GM12864 (cell line): ENCODE measurements around the gene DOCK2.

Source experiments
- DNase-seq: peaks from one replicate; pipeline ENCODE4 v3.0.0-alpha.2; 2011; ENCODE audit warnings: low read depth
- H3K4me3 ChIP-seq: 2 replicates; pipeline ENCODE4 v1.5.1; 2011; ENCODE audit warnings: mild to moderate bottlenecking, low read depth, low read length, control low read depth
- TF ChIP-seq, protein P1 (sequence below): IDR thresholded peaks from 2 replicates; pipeline ENCODE4 v1.5.1; 2011; ENCODE audit warnings: low read depth, mild to moderate bottlenecking, moderate library complexity, low read length, control low read depth, inconsistent platforms; ENCODE audit errors: missing control alignments

The DOCK2 gene

DNA sequence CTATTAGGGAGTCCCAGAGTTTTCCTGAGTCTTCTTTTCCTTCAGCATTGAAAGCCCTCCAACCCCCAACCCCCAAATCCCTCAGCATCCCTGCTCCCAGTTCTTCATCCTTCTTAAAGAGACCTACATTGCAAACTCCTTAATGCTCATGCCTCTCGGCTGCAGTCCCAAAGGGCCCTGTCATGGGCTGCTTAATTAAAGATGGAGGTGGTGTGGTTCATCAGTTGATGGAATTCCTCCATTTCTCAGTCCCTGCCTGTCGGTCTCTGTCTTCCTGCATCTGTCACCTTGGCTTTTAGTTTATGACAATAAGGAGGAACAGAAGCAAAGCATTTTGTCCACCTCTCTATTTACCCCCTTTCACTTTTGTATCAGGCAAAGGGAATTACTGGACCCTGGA lies 470.6 kb downstream of the DOCK2 start:
- H3K4me3 ChIP-seq = no peak overlapping the region
- DNase-seq = no peak
- TF ChIP-seq, protein P1, sequence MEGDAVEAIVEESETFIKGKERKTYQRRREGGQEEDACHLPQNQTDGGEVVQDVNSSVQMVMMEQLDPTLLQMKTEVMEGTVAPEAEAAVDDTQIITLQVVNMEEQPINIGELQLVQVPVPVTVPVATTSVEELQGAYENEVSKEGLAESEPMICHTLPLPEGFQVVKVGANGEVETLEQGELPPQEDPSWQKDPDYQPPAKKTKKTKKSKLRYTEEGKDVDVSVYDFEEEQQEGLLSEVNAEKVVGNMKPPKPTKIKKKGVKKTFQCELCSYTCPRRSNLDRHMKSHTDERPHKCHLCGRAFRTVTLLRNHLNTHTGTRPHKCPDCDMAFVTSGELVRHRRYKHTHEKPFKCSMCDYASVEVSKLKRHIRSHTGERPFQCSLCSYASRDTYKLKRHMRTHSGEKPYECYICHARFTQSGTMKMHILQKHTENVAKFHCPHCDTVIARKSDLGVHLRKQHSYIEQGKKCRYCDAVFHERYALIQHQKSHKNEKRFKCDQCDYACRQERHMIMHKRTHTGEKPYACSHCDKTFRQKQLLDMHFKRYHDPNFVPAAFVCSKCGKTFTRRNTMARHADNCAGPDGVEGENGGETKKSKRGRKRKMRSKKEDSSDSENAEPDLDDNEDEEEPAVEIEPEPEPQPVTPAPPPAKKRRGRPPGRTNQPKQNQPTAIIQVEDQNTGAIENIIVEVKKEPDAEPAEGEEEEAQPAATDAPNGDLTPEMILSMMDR = no peak

DNA sequence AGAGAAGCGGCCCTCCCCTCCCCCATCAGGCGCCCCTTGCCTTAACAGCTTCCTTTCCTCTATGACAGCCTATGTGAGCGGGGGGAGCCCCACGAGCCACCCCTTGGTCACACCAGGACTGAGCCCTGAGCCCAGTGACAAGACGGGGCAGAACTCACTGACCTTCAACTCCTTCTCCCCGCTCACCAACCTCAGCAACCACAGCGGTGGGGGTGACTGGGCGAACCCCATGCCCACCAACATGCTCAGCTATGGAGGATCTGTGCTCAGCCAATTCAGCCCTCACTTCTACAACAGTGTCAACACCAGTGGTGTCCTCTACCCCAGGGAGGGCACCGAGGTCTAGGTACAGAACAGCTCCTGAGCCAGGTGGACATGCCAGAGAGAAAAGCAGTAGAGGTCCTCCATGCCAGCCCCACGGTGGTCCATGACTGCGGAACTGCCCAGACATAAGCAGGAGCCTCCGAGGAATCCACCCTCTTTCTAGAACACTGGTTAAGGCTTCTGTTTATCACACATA lies 471.3 kb downstream of the DOCK2 start:
- DNase-seq = no peak
- H3K4me3 ChIP-seq = no peak overlapping the region
- TF ChIP-seq, protein P1 = no peak

DNA sequence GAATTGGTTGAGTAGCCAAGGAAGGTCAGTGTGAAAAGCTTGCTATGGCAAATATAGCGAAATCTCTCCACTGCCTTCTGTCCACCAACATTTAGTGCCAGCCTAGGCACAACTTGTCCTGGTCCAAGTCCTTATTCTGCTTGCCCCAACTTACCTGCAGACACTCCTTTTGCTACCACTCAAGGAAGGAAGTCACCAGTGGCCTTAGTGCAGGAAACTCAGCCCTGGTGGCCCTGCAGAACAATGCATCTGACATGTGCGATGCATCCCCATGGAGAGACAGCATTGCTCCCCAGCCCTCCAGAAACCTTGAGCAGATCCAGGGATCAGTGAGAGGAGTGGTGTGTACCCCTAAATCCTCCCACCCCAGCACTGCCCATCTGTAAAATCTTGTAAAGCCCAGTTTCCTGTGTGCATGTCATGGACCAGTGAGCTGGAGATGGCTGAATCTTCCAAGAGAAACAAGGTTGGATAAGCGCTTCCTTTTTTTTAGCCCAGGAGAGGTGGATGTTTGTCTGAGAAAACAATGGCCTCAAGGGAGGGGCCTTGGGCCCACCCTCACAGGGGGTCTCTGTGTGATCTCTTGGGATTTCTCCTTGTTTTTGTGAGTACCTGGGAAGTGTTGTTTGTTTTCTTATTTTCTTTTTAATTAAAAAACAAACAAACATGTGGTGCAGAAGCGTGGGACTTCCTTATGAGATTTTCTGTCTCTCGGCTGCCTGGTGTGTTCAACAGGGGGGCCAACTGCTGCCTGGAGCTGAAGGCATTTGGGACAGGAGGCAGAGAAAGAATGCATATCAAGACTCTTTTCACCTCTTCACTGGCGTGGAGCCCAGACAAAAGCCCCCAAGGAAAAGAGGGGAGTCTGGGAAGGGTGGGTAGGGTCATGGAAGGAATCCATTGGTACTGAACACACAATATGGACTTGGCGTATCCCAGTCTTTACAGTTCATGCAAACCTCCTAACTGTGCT lies 472.3 kb downstream of the DOCK2 start:
- no peak for DNase-seq
- TF ChIP-seq, protein P1 = no peak
- no peak overlapping the region for H3K4me3 ChIP-seq

DNA sequence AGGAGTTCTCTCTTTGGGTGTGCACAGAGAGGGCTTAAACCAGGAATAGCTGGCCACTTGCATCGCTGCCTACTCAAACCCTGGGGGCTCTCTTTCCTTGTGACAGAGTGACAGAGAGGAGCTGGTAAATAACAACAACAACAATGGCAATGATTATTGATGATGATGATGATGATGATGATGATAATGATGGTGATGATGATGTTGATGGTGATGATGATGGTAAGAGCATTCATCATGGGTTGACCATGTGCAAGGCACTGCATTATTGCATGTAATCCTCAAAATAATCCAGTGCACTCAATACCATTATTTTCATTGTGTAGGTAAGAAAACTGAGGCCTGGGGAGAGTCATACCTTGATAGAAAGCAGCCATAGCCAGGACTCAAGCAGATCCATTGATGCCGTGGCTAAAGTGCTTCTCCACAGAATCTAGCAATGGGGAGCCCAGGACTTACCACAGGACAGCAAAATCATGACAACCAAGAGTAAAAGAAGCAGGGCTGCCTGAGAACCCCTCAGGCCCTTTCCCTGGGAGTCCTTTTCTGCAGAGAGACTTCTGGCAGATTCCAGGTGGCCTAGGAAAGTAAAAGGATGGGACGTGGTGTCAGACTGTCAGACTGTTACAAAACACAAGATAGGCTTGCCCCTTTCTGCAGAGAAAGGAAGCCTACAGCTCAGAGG lies 473.5 kb downstream of the DOCK2 start:
- TF ChIP-seq, protein P1 = no peak
- no peak for DNase-seq

DNA sequence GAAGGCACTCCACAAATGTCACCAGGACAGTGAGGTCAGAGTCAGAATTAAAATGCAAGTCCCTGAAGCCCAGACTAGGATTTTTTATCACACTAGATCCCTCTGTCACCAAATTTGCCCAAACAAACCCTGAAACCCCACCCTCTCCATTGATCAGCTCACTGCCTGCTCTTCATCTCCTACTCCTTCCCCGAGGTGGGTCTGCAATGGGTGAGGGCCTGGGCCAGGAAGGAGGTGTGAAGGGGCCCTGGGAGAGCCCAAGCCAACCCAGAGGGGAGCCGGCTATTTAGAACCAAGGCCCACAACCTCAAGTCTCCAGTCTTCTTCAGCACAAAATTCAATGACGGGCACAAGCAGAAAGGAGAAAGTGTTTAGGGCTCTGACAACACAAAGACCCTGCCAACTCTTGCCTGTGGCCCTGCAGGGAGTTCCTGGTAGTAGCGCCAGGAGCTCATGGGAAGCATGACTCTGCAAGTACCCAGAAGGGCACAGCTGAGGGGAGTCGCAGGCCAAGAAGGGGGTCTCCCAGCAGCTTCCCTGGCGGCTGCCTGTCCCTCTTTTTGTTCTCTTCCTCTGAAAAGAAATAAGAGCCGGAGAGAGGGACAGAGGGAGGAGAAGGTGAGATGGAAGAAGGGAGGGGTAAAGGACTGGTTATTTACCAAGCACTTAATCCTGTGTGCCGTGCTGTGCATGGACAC lies 474.2 kb downstream of the DOCK2 start:
- no peak for DNase-seq
- no peak overlapping the region for H3K4me3 ChIP-seq
- TF ChIP-seq, protein P1 = no peak

More for the DNA sequence above, 473.5 kb downstream of the DOCK2 start:
- H3K4me3 ChIP-seq = no peak overlapping the region

DNA sequence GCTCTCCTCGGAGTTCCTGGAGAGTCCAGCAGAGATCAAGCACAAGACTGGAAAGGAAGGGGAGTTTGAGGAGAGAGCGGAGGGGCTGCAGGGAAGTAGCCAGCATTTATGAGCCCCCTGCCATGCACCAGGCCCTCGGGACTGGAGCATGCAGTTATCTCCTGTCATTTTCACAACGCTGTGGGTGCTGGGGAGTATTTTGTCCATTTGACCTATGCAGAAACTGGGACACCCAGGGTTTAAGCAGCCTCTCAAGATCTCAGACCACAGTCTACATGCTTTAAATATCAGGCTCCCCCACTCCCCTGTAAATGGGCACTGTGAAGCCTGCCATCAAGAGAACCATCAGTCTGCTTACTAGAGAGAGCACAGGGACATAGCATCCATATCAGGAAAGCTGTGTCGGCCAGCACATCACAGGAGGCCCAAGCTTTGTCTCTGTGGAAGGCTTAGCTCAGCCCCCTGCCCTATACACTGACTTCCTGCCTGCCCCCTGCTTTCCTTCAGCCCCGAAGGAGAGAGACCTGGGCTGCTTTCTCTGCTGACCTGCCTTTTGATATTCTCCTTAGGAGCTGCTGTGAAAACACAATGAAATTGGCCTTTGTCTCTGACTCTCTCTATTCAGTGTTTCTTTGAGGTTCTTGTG lies 475.9 kb downstream of the DOCK2 start:
- DNase-seq = no peak
- H3K4me3 ChIP-seq = no peak overlapping the region
- TF ChIP-seq, protein P1 = no peak
